Transverse colon (tissue), 4 donors: ENCODE results near the gene SLX4IP. TPM values are rescaled to one million over a fixed set of nuclear protein-coding genes. Genes with fewer than 3 reads are reported as not detected.

Experiments
- DNase-seq: peaks from one replicate; pipeline ENCODE4 v3.0.0-alpha.2; 2019
- H3K27ac ChIP-seq, 4 donors: fragments of 200-600 bp; sonication (generic); 2 replicates each; pipeline ENCODE4 v1.5.1; 2016 to 2018; ENCODE audit warnings: inconsistent platforms in 4 of 4
- H3K27me3 ChIP-seq: fragments of 200-600 bp; sonication (generic); 2 replicates; pipeline ENCODE4 v1.5.1; 2017; ENCODE audit warnings: inconsistent platforms
- H3K36me3 ChIP-seq, 4 donors: fragments of 200-600 bp; sonication (generic); 2 replicates each; pipeline ENCODE4 v1.5.1; 2017 to 2019; ENCODE audit warnings: inconsistent platforms in 4 of 4
- H3K4me1 ChIP-seq, 4 donors: fragments of 200-600 bp; sonication (generic); 2 replicates each; pipeline ENCODE4 v1.5.1; 2017 to 2020; ENCODE audit warnings: inconsistent platforms in 4 of 4
- H3K4me3 ChIP-seq, 4 donors: fragments of 200-600 bp; sonication (generic); 1 replicate in 1 of 4; 2 replicates in 3 of 4; pipeline versions ENCODE4 v1.5.1 to v1.6.1; 2017 to 2019; ENCODE audit warnings: inconsistent platforms in 4 of 4
- H3K9me3 ChIP-seq, 2 donors: fragments of 200-600 bp; sonication (generic); 2 replicates each; pipeline ENCODE4 v1.5.1; 2017 to 2019; ENCODE audit warnings: inconsistent platforms in 2 of 2
- EP300 ChIP-seq: sonication (generic); formaldehyde crosslinking; IDR thresholded peaks from one replicate; pipeline ENCODE4 v1.6.1; 2017; ENCODE audit warnings: antibody characterized with exemption, low read depth
- POLR2A ChIP-seq: fragments of 450-650 bp; IDR thresholded peaks from one replicate; pipeline ENCODE4 v1.6.1; 2016; ENCODE audit warnings: antibody characterized with exemption, mild to moderate bottlenecking, moderate library complexity
- POLR2AphosphoS5 ChIP-seq, 3 donors: sonication (generic); formaldehyde crosslinking; IDR thresholded peaks; one replicate each; pipeline ENCODE4 v1.6.1; 2016; ENCODE audit warnings: antibody characterized with exemption in 3 of 3
- whole genome bisulfite sequencing, 2 donors: methylation state at CpG; one replicate each; pipeline ENCODE4 v1.1.5; 2018; ENCODE audit warnings: low coverage in 1 of 2; 5-methylcytosine and 5-hydroxymethylcytosine counted together
- in situ Hi-C, 4 donors: fragments of 200-750 bp; cut with MboI; loops; one replicate each; pipeline versions ENCODE4 v1.15.0 to v1.15.1; 2017; ENCODE audit warnings: low sequenced_read_pairs in 3 of 4, low pct_ligation_motif_present in 1 of 4, low pct_unique_long_range_greater_than_20kb in 1 of 4
- intact Hi-C: fragments of 100-400 bp; cut with DNase I; formaldehyde crosslinking; loops from one replicate; pipeline ENCODE4 v1.15.1; 2023; ENCODE audit warnings: low total_unique reads
- total RNA-seq, 4 donors: library from RNA; depleted of rRNA; stranded (reverse); fragments of >200 nt; gene quantifications; one replicate each; pipeline ENCODE4 v1.1.0, GENCODE V29; 2016
- TF ChIP-seq, protein P1 (sequence below), 5 experiments: fragments of 200-600 bp in 3 of 5; fragments of 450-650 bp in 2 of 5; sonication (generic) in 3 of 5; IDR thresholded peaks; 1 replicate in 2 of 5; 2 replicates in 3 of 5; pipeline ENCODE4 v1.5.1; 2016 to 2017; ENCODE audit warnings: antibody characterized with exemption in 5 of 5, inconsistent platforms in 3 of 5, mild to moderate bottlenecking in 2 of 5, moderate library complexity in 1 of 5

The SLX4IP gene
- total RNA-seq, 4 donors from 2014 or later, result 5.4 to 8.4 (median 7.5) TPM

DNA sequence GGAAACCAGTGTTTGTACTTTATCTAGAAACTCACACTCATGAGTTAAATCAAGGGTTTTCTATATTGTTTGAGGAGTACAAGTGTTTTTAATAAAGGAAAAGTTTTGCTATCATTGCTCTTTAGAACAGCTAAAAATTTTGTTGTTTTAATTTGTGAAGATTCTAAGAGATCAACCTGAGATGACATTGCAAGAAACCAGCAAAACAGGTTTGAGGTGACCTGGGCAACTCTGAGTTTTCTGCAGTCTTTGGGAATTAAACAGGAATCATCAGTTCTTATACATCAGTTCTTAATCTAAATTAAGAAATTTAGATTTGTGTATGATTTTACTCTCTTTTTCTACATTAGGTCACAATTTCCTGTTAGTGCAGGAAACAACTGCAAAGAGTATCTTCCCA lies 124.2 kb downstream of the SLX4IP start:
- Histone ChIP-seq H3K27ac (no peak overlapping the region), H3K9me3 (no peaks in the 10 kb centered on the region), H3K36me3 (no peaks in the 10 kb centered on the region), H3K4me3 (no peak overlapping the region), H3K4me1 (peaks cover 0 to 5% (median 2%) of the 10 kb centered on the region in 4 donors), H3K27me3 (no peaks in the 10 kb centered on the region)
- no peak for DNase-seq
- in situ Hi-C loops (loop anchor here (10.0 to 25.0 kb wide), 3 partner anchors 578 to 986 kb away; no protein-coding TSS in a partner anchor), intact Hi-C loops (loop anchor here (10.0 kb wide), 1 partner anchor 84 kb away; no protein-coding TSS in a partner anchor)
- TF ChIP-seq, protein P1, sequence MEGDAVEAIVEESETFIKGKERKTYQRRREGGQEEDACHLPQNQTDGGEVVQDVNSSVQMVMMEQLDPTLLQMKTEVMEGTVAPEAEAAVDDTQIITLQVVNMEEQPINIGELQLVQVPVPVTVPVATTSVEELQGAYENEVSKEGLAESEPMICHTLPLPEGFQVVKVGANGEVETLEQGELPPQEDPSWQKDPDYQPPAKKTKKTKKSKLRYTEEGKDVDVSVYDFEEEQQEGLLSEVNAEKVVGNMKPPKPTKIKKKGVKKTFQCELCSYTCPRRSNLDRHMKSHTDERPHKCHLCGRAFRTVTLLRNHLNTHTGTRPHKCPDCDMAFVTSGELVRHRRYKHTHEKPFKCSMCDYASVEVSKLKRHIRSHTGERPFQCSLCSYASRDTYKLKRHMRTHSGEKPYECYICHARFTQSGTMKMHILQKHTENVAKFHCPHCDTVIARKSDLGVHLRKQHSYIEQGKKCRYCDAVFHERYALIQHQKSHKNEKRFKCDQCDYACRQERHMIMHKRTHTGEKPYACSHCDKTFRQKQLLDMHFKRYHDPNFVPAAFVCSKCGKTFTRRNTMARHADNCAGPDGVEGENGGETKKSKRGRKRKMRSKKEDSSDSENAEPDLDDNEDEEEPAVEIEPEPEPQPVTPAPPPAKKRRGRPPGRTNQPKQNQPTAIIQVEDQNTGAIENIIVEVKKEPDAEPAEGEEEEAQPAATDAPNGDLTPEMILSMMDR (IDR thresholded peaks at IDR 0.05), result no peak
- no peak for TF ChIP-seq POLR2AphosphoS5 (IDR thresholded peaks at IDR 0.05)

DNA sequence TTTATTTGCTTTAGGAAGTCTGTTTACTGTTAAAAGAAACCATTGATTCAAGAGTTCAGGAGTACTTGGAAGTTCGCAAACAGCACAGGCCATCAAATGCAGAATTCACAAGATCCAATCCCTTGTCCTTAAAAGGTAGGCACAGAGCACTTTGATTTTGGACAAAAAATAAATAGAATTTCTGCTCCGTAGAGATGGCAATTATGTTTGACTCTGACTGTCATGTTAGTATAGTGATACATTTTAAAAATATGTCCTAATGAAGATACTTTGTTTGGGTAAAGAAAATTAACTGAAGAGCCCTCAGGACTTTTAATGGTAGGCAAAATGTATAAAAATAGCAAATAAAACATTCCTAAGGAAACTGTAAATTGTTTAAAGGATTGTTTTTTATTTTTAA lies 125.6 kb downstream of the SLX4IP start:
- peaks cover 0 to 14% (median 6%) of the 10 kb centered on the region in 4 donors for H3K4me1 ChIP-seq
- TF ChIP-seq POLR2AphosphoS5 (IDR thresholded peaks at IDR 0.05) (no peak), POLR2A (no peak), EP300 (no peak)
- TF ChIP-seq, protein P1 (IDR thresholded peaks at IDR 0.05), result no peak
- no peaks in the 10 kb centered on the region for H3K27me3 ChIP-seq
- no peaks in the 10 kb centered on the region for H3K36me3 ChIP-seq
- WGBS, 2 donors, result 92 to 100% methylated on average over 2 of the region's 2 CpGs
- intact Hi-C loops, result no loop called here
- H3K4me3 ChIP-seq, result no peak overlapping the region
- H3K27ac ChIP-seq, result no peak overlapping the region
- H3K9me3 ChIP-seq, result no peaks in the 10 kb centered on the region
- in situ Hi-C loops, result loop anchor here in 1 of 4 donors (25.0 kb wide), 1 partner anchor 577 kb away; no protein-coding TSS in a partner anchor
- no peak for DNase-seq

DNA sequence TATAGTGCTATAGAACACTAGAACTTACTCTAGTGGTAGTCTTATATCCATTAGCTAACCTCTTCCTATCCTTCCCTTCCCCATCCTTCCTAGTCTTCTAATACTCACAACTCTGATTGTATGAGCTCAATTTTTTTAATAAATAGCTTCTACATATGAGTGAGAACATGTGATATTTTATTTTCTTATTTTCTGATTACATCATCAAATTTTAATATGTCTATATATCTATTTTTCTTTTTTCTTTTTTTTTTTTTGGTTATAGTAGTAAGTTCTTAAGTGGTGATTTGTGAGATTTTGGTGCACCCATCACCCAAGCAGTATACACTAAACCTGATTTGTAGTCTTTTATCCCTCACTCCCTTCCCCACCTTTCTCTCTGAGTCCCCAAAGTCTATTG lies 126.2 kb downstream of the SLX4IP start:
- intact Hi-C loops, result no loop called here
- Histone ChIP-seq H3K4me3 (no peak overlapping the region), H3K27ac (no peak overlapping the region), H3K9me3 (no peaks in the 10 kb centered on the region), H3K4me1 (peaks cover 0 to 19% (median 7%) of the 10 kb centered on the region in 4 donors), H3K36me3 (no peaks in the 10 kb centered on the region), H3K27me3 (no peaks in the 10 kb centered on the region)
- TF ChIP-seq EP300, result no peak
- TF ChIP-seq POLR2A, result no peak
- in situ Hi-C loops, result loop anchor here in 1 of 4 donors (25.0 kb wide), 1 partner anchor 576 kb away; no protein-coding TSS in a partner anchor
- no peak for DNase-seq

DNA sequence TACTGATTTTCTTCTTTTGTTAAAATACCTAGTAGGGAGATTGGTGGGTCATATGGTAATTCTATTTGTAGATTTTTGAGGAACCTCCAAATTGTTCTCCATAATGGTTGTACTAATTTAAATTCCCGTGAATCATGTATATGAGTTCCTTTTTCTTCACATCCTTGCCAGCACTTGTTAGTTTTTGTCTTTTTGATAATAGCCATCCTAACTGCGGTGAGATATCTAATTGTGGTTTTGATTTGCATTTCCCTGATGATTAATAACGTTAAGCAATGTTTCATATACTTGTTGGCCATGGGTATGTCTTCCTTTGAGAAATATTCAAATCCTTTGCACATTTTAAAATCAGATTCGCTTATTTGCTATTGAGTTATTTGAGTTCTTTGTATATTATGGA lies 127.8 kb downstream of the SLX4IP start:
- Histone ChIP-seq H3K9me3 (no peaks in the 10 kb centered on the region), H3K36me3 (no peaks in the 10 kb centered on the region), H3K27me3 (no peaks in the 10 kb centered on the region), H3K27ac (no peak overlapping the region), H3K4me3 (no peak overlapping the region), H3K4me1 (peaks cover 0 to 19% (median 9%) of the 10 kb centered on the region in 4 donors)
- DNase-seq, result no peak
- intact Hi-C loops, result no loop called here
- 64 to 90% methylated on average over 4 of the region's 4 CpGs for WGBS, 2 donors
- in situ Hi-C loops, result loop anchor here in 1 of 4 donors (25.0 kb wide), 1 partner anchor 574 kb away; no protein-coding TSS in a partner anchor
- TF ChIP-seq, protein P1 (IDR thresholded peaks at IDR 0.05), result no peak

DNA sequence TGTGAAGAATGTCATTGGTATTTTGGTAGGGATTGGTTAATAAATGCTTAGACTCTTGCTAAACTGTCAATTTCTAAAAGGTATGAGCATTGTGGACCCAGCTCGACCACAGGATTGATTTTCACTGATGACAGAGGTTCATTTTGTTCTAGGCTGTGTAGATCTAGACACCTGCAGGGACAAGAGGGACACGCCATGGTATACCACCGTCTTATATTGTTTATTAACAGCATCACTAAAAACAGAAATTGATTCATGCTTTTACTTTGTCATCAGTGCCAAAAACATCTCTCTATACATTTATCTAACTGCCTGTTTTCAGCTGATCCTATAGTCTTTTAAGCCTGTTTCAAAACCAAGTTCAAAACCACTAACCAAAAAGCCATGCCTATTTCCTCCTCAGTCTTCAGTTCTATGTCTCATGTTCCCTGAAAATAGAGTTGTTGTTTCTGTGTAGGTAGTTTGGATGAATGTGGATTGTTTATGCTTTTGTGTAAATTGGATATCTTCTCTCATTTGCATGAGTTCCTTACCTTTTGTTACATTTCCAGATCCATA lies 128.9 kb downstream of the SLX4IP start:
- intact Hi-C loops, result no loop called here
- TF ChIP-seq, protein P1 (IDR thresholded peaks at IDR 0.05), result no peak
- TF ChIP-seq POLR2A (no peak), POLR2AphosphoS5 (IDR thresholded peaks at IDR 0.05) (no peak), EP300 (no peak)
- no peak for DNase-seq

More for the DNA sequence above, 128.9 kb downstream of the SLX4IP start:
- H3K36me3 ChIP-seq, result no peaks in the 10 kb centered on the region
- in situ Hi-C loops, result loop anchor here in 1 of 4 donors (25.0 kb wide), 1 partner anchor 573 kb away; no protein-coding TSS in a partner anchor
- H3K4me1 ChIP-seq, result peaks cover 0 to 19% (median 7%) of the 10 kb centered on the region in 4 donors
- no peaks in the 10 kb centered on the region for H3K27me3 ChIP-seq
- H3K4me3 ChIP-seq, result no peak overlapping the region
- WGBS, 2 donors, result 90 to 96% methylated on average over 3 of the region's 3 CpGs
- H3K27ac ChIP-seq, result no peak overlapping the region
- no peaks in the 10 kb centered on the region for H3K9me3 ChIP-seq
